Hepatocyte (in vitro differentiated cells): Measurements from ENCODE around the gene AKR1E2. TPM values are rescaled to one million over a fixed set of nuclear protein-coding genes. Genes with fewer than 3 reads are reported as not detected.

Source experiments
- DNase-seq: peaks from one replicate; pipeline ENCODE4 v3.0.0-alpha.2; 2016; ENCODE audit warnings: low spot score
- H2AFZ ChIP-seq: fragments of 200-600 bp; sonication (generic); 2 replicates; pipeline ENCODE4 v1.6.0; 2016; ENCODE audit warnings: antibody characterized with exemption, mild to moderate bottlenecking
- H3K27ac ChIP-seq: fragments of 200-600 bp; sonication (generic); 2 replicates; pipeline ENCODE4 v1.5.1; 2016; ENCODE audit warnings: mild to moderate bottlenecking
- H3K27me3 ChIP-seq: fragments of 200-600 bp; sonication (generic); 2 replicates; pipeline ENCODE4 v1.6.1; 2016
- H3K36me3 ChIP-seq: fragments of 200-600 bp; sonication (generic); replicated peaks from 2 replicates; pipeline ENCODE4 v1.5.1; 2016; ENCODE audit warnings: low read depth; ENCODE audit not compliant: insufficient read depth
- H3K4me1 ChIP-seq: fragments of 200-600 bp; sonication (generic); 2 replicates; pipeline ENCODE4 v1.5.1; 2016; ENCODE audit warnings: mild to moderate bottlenecking, moderate library complexity; ENCODE audit not compliant: insufficient read depth
- H3K4me2 ChIP-seq: fragments of 200-600 bp; sonication (generic); 2 replicates; pipeline ENCODE4 v1.6.0; 2016
- H3K4me3 ChIP-seq: fragments of 200-600 bp; sonication (generic); 2 replicates; pipeline ENCODE4 v1.5.1; 2016; ENCODE audit warnings: mild to moderate bottlenecking
- H3K79me2 ChIP-seq: fragments of 200-600 bp; sonication (generic); 2 replicates; pipeline ENCODE4 v1.6.0; 2017; ENCODE audit warnings: mild to moderate bottlenecking
- H3K9me2 ChIP-seq: fragments of 200-600 bp; sonication (generic); replicated peaks from 2 replicates; pipeline ENCODE4 v1.6.0; 2017; ENCODE audit warnings: mild to moderate bottlenecking; ENCODE audit not compliant: insufficient read depth
- H3K9me3 ChIP-seq: fragments of 200-600 bp; sonication (generic); 2 replicates; pipeline ENCODE4 v1.5.1; 2016; ENCODE audit warnings: low read depth, mild to moderate bottlenecking
- H4K20me1 ChIP-seq: fragments of 200-600 bp; sonication (generic); 2 replicates; pipeline ENCODE4 v1.6.0; 2016; ENCODE audit warnings: mild to moderate bottlenecking; ENCODE audit not compliant: insufficient read depth, poor library complexity, severe bottlenecking
- EZH2 ChIP-seq: fragments of 200-600 bp; sonication (generic); IDR thresholded peaks from 2 replicates; pipeline ENCODE4 v1.6.1; 2016; ENCODE audit warnings: antibody characterized with exemption, mild to moderate bottlenecking, borderline replicate concordance
- EZH2phosphoT487 ChIP-seq: fragments of 200-600 bp; sonication (generic); IDR thresholded peaks from one replicate; pipeline ENCODE4 v1.6.1; 2018; ENCODE audit warnings: antibody characterized with exemption, mild to moderate bottlenecking, low read depth, moderate library complexity; ENCODE audit not compliant: unreplicated experiment, severe bottlenecking
- WGBS: methylation state at CpG from one replicate; pipeline ENCODE4 v1.1.6; 2016; ENCODE audit warnings: low lambda C conversion rate; ENCODE audit errors: missing lambda C conversion rate; 5-methylcytosine and 5-hydroxymethylcytosine counted together
- polyA plus RNA-seq: library from polyadenylated mRNA; unstranded; fragments of >200 nt; fragmentation: Nextera tagmentation; extraction: Ambion mirVana; gene quantifications from 2 replicates; pipeline ENCODE4 v1.2.1, GENCODE V29; 2016
- total RNA-seq: library from RNA; depleted of rRNA; stranded (reverse); fragments of >200 nt; gene quantifications from 2 replicates; pipeline ENCODE4 v1.2.3, GENCODE V29; 2014
- TF ChIP-seq, protein P1 (sequence below): fragments of 200-600 bp; sonication (generic); IDR thresholded peaks from 2 replicates; pipeline ENCODE4 v1.5.1; 2016; ENCODE audit warnings: antibody characterized with exemption, mild to moderate bottlenecking; ENCODE audit not compliant: poor library complexity

Gene AKR1E2
- total and polyA plus RNA-seq, 2 experiments from 2014 or later: 1.6 to 4.2 TPM

DNA sequence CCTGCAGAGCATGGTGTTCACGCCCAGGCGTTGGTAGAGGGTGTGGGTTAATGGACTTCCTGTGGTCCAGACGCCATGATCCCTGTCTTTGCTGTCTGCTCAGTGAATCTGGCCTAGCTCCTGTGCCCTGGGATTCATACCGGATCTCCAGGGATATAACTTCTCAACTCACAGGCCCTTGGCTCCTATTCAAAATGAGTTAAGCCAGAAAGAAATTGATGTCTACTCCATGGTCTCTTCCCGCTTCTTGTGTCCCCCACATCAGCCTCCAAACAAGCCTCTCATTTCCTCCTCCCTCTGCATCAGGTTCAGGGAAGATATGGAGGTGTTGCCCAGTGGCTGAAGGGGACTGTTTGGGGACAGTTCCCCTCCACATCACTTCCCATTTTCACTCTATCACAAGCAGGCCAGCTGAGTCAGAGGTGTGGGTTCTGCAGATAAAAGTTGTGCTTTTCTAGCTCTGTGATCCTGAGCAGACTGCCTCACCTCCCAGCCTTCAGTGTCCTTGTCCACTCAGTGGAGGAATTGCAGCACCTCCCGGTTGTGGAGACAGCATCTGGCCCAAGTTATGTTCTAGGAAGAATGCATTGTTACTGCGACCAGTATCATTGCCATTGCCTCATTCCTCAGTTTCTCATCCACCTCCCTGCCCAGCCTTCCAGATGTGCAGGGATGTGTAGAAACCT is 22.5 kb downstream of the AKR1E2 start:
- H3K36me3 ChIP-seq: no peaks in the 10 kb centered on the region
- H3K4me2 ChIP-seq: no peak overlapping the region
- no peaks in the 10 kb centered on the region for H3K79me2 ChIP-seq
- H3K27ac ChIP-seq: peak overlapping the region; percentile 76
- no peaks in the 10 kb centered on the region for H3K27me3 ChIP-seq
- H2AFZ ChIP-seq: no peak overlapping the region
- peaks cover 35% of the 10 kb centered on the region for H3K4me1 ChIP-seq
- no peak for DNase-seq
- TF ChIP-seq, protein P1, sequence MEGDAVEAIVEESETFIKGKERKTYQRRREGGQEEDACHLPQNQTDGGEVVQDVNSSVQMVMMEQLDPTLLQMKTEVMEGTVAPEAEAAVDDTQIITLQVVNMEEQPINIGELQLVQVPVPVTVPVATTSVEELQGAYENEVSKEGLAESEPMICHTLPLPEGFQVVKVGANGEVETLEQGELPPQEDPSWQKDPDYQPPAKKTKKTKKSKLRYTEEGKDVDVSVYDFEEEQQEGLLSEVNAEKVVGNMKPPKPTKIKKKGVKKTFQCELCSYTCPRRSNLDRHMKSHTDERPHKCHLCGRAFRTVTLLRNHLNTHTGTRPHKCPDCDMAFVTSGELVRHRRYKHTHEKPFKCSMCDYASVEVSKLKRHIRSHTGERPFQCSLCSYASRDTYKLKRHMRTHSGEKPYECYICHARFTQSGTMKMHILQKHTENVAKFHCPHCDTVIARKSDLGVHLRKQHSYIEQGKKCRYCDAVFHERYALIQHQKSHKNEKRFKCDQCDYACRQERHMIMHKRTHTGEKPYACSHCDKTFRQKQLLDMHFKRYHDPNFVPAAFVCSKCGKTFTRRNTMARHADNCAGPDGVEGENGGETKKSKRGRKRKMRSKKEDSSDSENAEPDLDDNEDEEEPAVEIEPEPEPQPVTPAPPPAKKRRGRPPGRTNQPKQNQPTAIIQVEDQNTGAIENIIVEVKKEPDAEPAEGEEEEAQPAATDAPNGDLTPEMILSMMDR: no peak
- TF ChIP-seq EZH2 (no peak), EZH2phosphoT487 (no peak)
- no peaks in the 10 kb centered on the region for H3K9me2 ChIP-seq
- H4K20me1 ChIP-seq: no peaks in the 10 kb centered on the region
- no peaks in the 10 kb centered on the region for H3K9me3 ChIP-seq
- no peak overlapping the region for H3K4me3 ChIP-seq
- 84% methylated on average over 7 of the region's 7 CpGs for WGBS

DNA sequence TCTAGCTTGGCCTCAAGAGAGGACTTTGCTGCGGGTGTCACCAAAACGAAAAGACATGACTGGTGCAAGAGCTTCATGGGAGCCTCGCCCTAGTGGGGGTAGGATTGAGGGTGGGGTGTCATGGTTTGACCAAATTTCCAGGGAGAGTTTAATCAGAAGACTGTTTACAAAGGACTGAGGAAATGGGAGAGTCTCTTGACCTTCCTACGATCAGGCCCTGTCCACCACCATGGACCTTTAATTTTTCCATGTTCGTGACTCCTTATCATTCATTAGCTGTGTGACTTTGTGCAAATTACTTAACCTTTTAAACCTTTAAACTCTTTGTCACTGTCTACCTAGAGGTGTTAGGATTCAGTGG is 23.0 kb downstream of the AKR1E2 start:
- no peak for DNase-seq
- no peaks in the 10 kb centered on the region for H4K20me1 ChIP-seq
- no peak overlapping the region for H3K4me3 ChIP-seq
- no peaks in the 10 kb centered on the region for H3K79me2 ChIP-seq
- H3K9me3 ChIP-seq: no peaks in the 10 kb centered on the region
- no peaks in the 10 kb centered on the region for H3K36me3 ChIP-seq
- no peaks in the 10 kb centered on the region for H3K27me3 ChIP-seq
- H2AFZ ChIP-seq: no peak overlapping the region
- H3K4me1 ChIP-seq: peaks cover 36% of the 10 kb centered on the region
- H3K27ac ChIP-seq: peak overlapping the region; percentile 76
- H3K4me2 ChIP-seq: peak overlapping the region; percentile 24
- TF ChIP-seq, protein P1: no peak
- TF ChIP-seq EZH2phosphoT487 (no peak), EZH2 (no peak)
- 93% methylated on average over 5 of the region's 5 CpGs for WGBS
- H3K9me2 ChIP-seq: no peaks in the 10 kb centered on the region

DNA sequence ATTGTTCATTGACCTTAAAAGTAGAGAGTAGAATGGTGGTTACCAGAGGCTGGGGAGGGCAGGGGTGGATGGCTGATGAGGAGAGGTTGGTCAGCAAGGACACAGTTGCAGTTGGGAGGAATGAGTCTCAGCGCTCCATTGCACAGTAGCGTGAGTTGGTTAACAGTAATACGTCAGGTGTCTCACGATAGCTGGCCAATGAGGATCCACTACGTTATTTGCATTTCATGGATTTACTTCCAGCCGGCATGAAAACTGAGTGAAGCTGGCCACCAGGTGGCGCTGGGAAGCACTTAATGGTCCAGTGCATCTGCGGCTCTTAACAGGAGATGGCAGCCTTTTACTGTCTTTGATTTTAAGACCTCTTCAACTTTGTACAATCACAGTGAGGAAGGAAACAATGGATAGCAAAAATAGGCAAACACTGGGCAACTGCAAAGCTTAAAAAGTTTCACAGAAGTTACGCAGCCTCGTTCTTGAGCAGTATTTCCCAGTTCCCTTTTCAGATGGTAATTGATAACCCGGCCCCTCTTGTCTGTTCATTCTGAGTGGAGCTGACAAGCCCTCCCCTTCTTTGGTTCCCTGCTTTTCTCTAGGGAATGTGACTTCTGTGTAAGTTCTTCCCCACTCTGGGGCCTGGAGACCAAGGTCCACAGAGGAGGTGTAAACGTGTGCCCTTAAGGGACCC is 23.7 kb downstream of the AKR1E2 start:
- 9% methylated on average over 12 of the region's 12 CpGs for WGBS
- no peaks in the 10 kb centered on the region for H3K36me3 ChIP-seq
- H3K27ac ChIP-seq: peak overlapping the region; percentile 55
- TF ChIP-seq EZH2phosphoT487: no peak
- TF ChIP-seq, protein P1: peak; percentile 100
- no peak for TF ChIP-seq EZH2
- H4K20me1 ChIP-seq: no peaks in the 10 kb centered on the region
- H3K4me3 ChIP-seq: no peak overlapping the region
- H3K27me3 ChIP-seq: no peaks in the 10 kb centered on the region
- no peaks in the 10 kb centered on the region for H3K9me2 ChIP-seq
- peak; percentile 96 for DNase-seq
- H2AFZ ChIP-seq: peak overlapping the region; percentile 45
- no peaks in the 10 kb centered on the region for H3K9me3 ChIP-seq
- H3K4me1 ChIP-seq: peaks cover 36% of the 10 kb centered on the region
- no peaks in the 10 kb centered on the region for H3K79me2 ChIP-seq
- peak overlapping the region; percentile 24 for H3K4me2 ChIP-seq
